Right lobe of liver (tissue), 6 donors: Measurements from ENCODE around the gene IER2. TPM values are rescaled to one million over a fixed set of nuclear protein-coding genes. Genes with fewer than 3 reads are reported as not detected.

Source experiments
- ATAC-seq, 4 donors: fragments of 200-7000 bp; cut with Tn5 transposase; one replicate each; pipeline ENCODE4 v1.9.1; 2020; ENCODE audit warnings: mild to moderate bottlenecking in 4 of 4, moderate library complexity in 4 of 4
- DNase-seq, 3 donors: peaks; one replicate each; pipeline ENCODE4 v3.0.0-alpha.2; 2020
- H3K27ac ChIP-seq, 3 donors: fragments of 200-600 bp; one replicate each; pipeline ENCODE4 v1.8.0; 2022
- H3K27me3 ChIP-seq, 2 donors: fragments of 200-600 bp; one replicate each; pipeline ENCODE4 v1.8.0; 2022
- H3K36me3 ChIP-seq, 4 donors: fragments of 200-600 bp; sonication (generic) in 1 of 4; one replicate each; pipeline versions ENCODE4 v1.5.1 to v1.8.0; 2017 to 2022; ENCODE audit warnings: control low read depth in 1 of 4
- H3K4me1 ChIP-seq, 4 donors: fragments of 200-600 bp; sonication (generic) in 1 of 4; one replicate each; pipeline versions ENCODE4 v1.5.1 to v1.8.0; 2017 to 2022; ENCODE audit warnings: control low read depth in 1 of 4
- H3K4me3 ChIP-seq, 3 donors: fragments of 200-600 bp; one replicate each; pipeline ENCODE4 v1.8.0; 2022
- H3K9me3 ChIP-seq, 4 donors: fragments of 200-600 bp; sonication (generic) in 1 of 4; one replicate each; pipeline versions ENCODE4 v1.5.1 to v1.8.0; 2017 to 2022; ENCODE audit warnings: control low read depth in 1 of 4
- POLR2A ChIP-seq: fragments of 450-650 bp; IDR thresholded peaks from one replicate; pipeline ENCODE4 v1.6.1; 2017; ENCODE audit warnings: antibody characterized with exemption, mild to moderate bottlenecking
- WGBS: methylation state at CpG from one replicate; pipeline ENCODE4 v1.1.6; 2018; ENCODE audit warnings: low coverage, low lambda C conversion rate; ENCODE audit not compliant: insufficient coverage; ENCODE audit errors: missing lambda C conversion rate; 5-methylcytosine and 5-hydroxymethylcytosine counted together
- intact Hi-C, 2 donors: fragments of 100-400 bp; cut with DNase I; formaldehyde crosslinking; loops; one replicate each; pipeline versions ENCODE4 v1.11.2 to v1.14.1; 2022
- total RNA-seq, 6 experiments: library from RNA; depleted of rRNA in 2 of 6; stranded (reverse); fragments of >200 nt in 2 of 6; fragmentation: NEBNext Ultra II Directional in 3 of 6; extraction: Animal tissue kit (Norgen Biotek cat#: 25700) in 3 of 6; gene quantifications; one replicate each; pipeline versions ENCODE4 v1.1.0 to v1.2.4, GENCODE V29; 2016 to 2023
- TF ChIP-seq, protein P1 (sequence below), 4 donors: fragments of 200-600 bp in 3 of 4; fragments of 450-650 bp in 1 of 4; IDR thresholded peaks; one replicate each; pipeline versions ENCODE4 v1.5.1 to v1.8.0; 2016 to 2022; ENCODE audit warnings: antibody characterized with exemption in 4 of 4, mild to moderate bottlenecking in 2 of 4
- donor health status: DM: no; HTN: yes; CAD: no.
- donor health status: DM: no; HTN: no; CAD: no.
- donor health status: DM: no; HTN: no; CAD: no.
- donor health status: DM: no; HTN: yes; CAD: no.
- donor health status: DM: no; HTN: yes; CAD: no.

The IER2 gene
- total RNA-seq, 6 experiments from 2014 or later = 19.1 to 86.6 (median 23.8) TPM

DNA sequence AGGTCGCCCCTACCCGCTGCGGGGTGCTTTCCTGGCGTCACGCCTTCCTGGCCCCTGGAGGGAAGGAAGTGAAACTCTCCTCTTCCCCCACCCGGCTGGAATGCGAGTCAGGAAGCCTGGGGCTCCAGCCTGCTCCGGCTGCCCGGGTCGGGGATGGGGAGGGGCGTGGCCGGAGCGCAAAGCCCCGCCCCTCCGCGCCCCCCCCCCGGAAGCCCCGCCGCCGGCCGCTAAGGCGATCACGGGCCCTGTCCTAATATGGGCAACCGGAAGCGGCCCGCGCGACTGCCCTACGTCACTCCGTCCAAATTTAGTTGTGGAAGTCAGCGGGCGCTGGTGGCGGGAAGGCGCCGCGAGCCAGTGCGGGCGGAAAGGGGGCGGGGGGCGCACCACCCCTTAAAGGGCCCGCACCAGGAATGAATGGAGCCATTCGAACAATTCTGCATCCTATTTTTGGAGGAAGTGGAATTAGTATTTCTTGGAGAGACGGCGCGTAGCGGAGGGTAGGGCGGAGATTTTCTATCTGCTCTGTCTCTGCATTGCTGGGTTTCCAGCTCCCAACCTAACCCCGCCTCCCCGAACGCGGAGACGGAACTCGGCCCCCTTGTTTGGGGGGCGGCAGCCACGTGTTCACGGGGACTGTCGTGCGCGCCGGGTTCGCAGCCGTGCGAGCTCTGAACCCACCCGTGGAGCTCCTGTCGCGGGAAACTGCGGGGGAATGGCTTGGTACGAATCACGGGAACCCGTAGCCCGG is 1.6 kb downstream of the IER2 start:
- Histone ChIP-seq H3K4me3 (peak overlapping the region; percentile 83 to 88 (median 88)), H3K36me3 (no peaks in the 10 kb centered on the region), H3K9me3 (no peaks in the 10 kb centered on the region), H3K27me3 (no peaks in the 10 kb centered on the region), H3K4me1 (peaks cover 0 to 20% (median 8%) of the 10 kb centered on the region in 4 donors), H3K27ac (peak overlapping the region; percentile 99)
- peak; percentile 36 to 60 (median 52) for ATAC-seq
- TF ChIP-seq, protein P1, sequence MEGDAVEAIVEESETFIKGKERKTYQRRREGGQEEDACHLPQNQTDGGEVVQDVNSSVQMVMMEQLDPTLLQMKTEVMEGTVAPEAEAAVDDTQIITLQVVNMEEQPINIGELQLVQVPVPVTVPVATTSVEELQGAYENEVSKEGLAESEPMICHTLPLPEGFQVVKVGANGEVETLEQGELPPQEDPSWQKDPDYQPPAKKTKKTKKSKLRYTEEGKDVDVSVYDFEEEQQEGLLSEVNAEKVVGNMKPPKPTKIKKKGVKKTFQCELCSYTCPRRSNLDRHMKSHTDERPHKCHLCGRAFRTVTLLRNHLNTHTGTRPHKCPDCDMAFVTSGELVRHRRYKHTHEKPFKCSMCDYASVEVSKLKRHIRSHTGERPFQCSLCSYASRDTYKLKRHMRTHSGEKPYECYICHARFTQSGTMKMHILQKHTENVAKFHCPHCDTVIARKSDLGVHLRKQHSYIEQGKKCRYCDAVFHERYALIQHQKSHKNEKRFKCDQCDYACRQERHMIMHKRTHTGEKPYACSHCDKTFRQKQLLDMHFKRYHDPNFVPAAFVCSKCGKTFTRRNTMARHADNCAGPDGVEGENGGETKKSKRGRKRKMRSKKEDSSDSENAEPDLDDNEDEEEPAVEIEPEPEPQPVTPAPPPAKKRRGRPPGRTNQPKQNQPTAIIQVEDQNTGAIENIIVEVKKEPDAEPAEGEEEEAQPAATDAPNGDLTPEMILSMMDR (IDR thresholded peaks at IDR 0.05) = no peak
- peak; percentile 98 for TF ChIP-seq POLR2A
- WGBS = 0% methylated on average over 27 of the region's 71 CpGs
- intact Hi-C loops = no loop called here
- DNase-seq = peak; percentile 97 to 98 (median 98)

DNA sequence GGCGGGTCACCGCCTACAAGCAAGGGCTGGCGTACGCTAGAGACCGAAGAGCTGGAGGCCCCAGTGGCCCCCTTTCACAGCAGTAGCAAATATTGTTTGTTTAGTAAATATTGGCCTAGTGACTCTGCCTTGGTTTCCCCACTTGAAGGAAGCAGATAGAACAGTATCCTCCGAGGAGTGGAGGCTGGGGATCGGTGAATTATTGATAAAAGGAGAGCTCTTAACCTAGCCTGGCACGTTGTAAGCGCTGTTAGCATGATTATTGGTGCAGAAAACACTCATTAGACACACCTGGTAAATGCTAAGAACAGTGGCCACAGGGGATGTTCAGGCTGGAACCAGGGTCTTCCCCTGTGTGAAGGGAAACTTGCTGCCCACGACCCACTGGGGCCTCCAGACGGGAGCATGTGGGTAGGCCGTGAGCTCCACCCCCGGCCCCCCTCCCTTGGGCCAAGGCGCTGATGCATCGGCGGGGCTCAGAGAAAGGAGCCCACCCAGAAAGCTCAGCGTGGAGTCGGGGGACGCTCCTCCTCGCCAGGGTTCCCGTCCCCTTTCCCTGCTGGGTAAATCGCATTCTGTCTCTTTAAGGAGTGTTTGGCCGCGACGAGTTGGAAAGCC is 2.3 kb downstream of the IER2 start:
- TF ChIP-seq, protein P1 (IDR thresholded peaks at IDR 0.05) = no peak
- TF ChIP-seq POLR2A = no peak
- peak overlapping the region; percentile 83 to 88 (median 88) for H3K4me3 ChIP-seq
- H3K4me1 ChIP-seq = peaks cover 0 to 22% (median 8%) of the 10 kb centered on the region in 4 donors
- peak in 3 of 4 donors; percentile 0 for ATAC-seq
- no peaks in the 10 kb centered on the region for H3K9me3 ChIP-seq
- no peak for DNase-seq
- 2% methylated on average over 6 of the region's 25 CpGs for WGBS
- no peaks in the 10 kb centered on the region for H3K36me3 ChIP-seq
- no peaks in the 10 kb centered on the region for H3K27me3 ChIP-seq
- intact Hi-C loops = no loop called here
- peak overlapping the region; percentile 96 to 99 (median 99) for H3K27ac ChIP-seq

DNA sequence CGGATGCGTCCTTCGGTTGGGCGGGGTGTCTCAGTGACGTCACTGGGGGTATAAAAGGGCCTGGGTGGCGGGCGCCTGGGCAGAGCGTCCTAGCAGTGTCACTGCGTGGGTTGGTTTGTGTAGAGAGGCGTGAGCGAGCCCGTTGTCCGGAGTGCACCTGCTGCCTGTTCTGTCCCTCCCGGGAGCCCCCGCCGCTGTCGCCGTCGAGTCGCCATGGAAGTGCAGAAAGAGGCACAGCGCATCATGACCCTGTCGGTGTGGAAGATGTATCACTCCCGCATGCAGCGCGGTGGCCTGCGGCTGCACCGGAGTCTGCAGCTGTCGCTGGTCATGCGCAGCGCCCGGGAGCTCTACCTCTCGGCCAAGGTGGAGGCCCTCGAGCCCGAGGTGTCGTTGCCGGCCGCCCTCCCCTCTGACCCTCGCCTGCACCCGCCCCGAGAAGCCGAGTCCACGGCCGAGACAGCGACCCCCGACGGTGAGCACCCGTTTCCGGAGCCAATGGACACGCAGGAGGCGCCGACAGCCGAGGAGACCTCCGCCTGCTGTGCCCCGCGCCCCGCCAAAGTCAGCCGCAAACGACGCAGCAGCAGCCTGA is 2.9 kb downstream of the IER2 start:
- ATAC-seq (peak; percentile 31 to 48 (median 40)), DNase-seq (peak; percentile 95 to 98 (median 97))
- H3K36me3 ChIP-seq = no peaks in the 10 kb centered on the region
- H3K4me3 ChIP-seq = peak overlapping the region; percentile 83 to 88 (median 88)
- H3K4me1 ChIP-seq = peaks cover 0 to 22% (median 8%) of the 10 kb centered on the region in 4 donors
- H3K9me3 ChIP-seq = no peaks in the 10 kb centered on the region
- TF ChIP-seq POLR2A = peak; percentile 100
- TF ChIP-seq, protein P1 (IDR thresholded peaks at IDR 0.05) = peak in 1 of 4 donors; percentile 24
- no peaks in the 10 kb centered on the region for H3K27me3 ChIP-seq
- intact Hi-C loops = no loop called here
- peak overlapping the region; percentile 96 to 99 (median 99) for H3K27ac ChIP-seq
- WGBS = 0% methylated on average over 29 of the region's 59 CpGs

DNA sequence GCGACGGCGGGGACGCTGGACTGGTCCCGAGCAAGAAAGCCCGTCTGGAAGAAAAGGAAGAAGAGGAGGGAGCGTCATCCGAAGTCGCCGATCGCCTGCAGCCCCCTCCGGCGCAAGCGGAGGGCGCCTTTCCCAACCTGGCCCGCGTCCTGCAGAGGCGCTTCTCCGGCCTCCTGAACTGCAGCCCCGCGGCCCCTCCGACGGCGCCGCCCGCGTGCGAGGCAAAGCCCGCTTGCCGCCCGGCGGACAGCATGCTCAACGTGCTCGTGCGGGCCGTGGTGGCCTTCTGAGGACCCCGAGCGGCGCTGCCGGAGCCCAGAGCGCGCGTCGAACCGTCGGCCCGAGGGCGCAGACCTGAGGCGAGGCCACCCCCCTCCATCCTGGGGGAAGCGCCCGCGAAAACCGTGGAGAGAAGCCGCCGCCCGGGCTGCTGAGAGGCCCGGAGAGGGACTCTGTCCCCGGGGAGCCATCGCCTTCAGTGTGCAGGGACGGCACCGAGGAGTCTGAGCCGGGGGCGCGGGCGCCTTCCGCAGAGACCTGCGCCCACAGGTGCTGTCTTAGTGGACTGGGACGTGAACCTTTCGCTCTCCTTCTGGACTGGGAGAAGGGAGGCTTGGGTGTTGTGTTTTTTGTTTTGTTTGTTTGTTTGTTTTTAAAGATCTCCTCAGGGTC is 3.5 kb downstream of the IER2 start:
- H3K4me3 ChIP-seq = peak overlapping the region; percentile 83 to 88 (median 88)
- TF ChIP-seq POLR2A = no peak
- TF ChIP-seq, protein P1 (IDR thresholded peaks at IDR 0.05) = peak in 2 of 4 donors; percentile 21 to 23
- ATAC-seq (peak in 1 of 4 donors; percentile 0), DNase-seq (peak; percentile 42 to 70 (median 62))
- no peaks in the 10 kb centered on the region for H3K27me3 ChIP-seq
- peak overlapping the region; percentile 96 to 99 (median 99) for H3K27ac ChIP-seq
- intact Hi-C loops = no loop called here
- H3K9me3 ChIP-seq = no peaks in the 10 kb centered on the region
- H3K36me3 ChIP-seq = no peaks in the 10 kb centered on the region
- peaks cover 0 to 19% (median 7%) of the 10 kb centered on the region in 4 donors for H3K4me1 ChIP-seq
- WGBS = 0% methylated on average over 13 of the region's 69 CpGs
